ENCODE data around the gene FBXL20. TPM values are rescaled to one million over a fixed set of nuclear protein-coding genes. Genes with fewer than 3 reads are reported as not detected.
"Not testable (repeated sequence)": the region's sequence is repeated elsewhere in the genome, so short reads cannot be mapped to it uniquely, and the experiment has no call there.

FBXL20 gene
- total RNA-seq, 4 donors from 2014 or later, result 6.4 to 29.0 (median 19.8) TPM

DNA sequence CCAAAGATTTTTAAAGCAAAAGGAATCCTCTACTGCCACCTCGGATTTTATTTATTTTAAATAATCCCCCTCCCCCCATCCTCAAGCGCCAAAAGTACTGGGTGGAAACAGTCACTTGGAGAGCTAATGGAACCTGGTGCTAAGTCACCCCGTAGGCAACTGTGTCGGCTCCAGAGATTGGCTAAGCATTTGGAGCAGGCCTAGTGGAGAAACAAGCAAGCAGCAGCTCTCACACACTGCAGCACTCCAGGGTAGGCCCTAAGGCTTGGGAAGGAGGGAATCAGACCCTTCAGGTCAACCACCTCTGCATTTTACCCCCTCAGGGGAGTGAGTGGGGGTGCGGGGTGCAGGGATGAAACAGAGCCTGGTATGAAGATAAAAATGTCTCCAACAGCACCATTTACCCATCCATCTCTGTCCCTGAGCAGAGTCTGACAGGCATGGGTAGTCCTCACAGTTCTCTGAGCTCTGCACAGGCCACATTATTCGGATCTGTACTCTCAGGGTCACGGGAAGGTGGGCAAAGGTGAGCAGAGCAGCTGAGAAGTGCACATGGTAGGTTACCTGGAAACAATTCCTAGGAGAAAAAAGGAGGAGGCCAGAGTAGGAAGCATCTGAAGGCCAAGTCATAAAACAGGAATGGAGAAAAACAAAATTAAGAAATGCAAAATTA is 148.5 kb downstream of the FBXL20 start:
- Histone ChIP-seq H3K27me3 (no peaks in the 10 kb centered on the region), H3K36me3 (no peaks in the 10 kb centered on the region), H3K27ac (no peak overlapping the region), H3K4me3 (no peak overlapping the region), H3K4me1 (no peaks in the 10 kb centered on the region), H3K9me3 (no peaks in the 10 kb centered on the region)
- no peak for DNase-seq
- TF ChIP-seq POLR2A (IDR thresholded peaks at IDR 0.05), result no peak
- TF ChIP-seq, protein P1, sequence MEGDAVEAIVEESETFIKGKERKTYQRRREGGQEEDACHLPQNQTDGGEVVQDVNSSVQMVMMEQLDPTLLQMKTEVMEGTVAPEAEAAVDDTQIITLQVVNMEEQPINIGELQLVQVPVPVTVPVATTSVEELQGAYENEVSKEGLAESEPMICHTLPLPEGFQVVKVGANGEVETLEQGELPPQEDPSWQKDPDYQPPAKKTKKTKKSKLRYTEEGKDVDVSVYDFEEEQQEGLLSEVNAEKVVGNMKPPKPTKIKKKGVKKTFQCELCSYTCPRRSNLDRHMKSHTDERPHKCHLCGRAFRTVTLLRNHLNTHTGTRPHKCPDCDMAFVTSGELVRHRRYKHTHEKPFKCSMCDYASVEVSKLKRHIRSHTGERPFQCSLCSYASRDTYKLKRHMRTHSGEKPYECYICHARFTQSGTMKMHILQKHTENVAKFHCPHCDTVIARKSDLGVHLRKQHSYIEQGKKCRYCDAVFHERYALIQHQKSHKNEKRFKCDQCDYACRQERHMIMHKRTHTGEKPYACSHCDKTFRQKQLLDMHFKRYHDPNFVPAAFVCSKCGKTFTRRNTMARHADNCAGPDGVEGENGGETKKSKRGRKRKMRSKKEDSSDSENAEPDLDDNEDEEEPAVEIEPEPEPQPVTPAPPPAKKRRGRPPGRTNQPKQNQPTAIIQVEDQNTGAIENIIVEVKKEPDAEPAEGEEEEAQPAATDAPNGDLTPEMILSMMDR (IDR thresholded peaks at IDR 0.05), result no peak
- intact Hi-C loops (cut with DNase I; ENCODE audit: low total_unique reads), result no loop called here

DNA sequence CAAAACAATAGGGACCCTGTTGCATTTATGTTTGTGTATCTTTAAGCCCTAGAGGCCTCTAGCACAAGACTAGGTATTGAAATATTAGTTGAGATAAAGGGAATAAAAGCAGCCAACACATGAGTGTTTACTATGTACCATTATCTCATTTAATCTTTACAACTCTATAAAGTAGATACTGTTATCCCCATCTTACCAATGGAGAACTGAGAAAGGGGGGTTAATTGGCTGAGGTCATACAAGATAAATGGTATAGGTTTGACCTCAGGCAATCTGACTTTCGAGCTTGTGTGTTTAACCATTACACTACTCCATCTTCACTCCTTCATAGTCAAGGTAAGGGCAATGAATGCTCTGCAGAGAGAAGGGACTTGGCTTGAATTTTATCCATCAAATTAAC is 149.4 kb downstream of the FBXL20 start:
- Histone ChIP-seq H3K27me3 (no peaks in the 10 kb centered on the region), H3K27ac (no peak overlapping the region), H3K4me3 (no peak overlapping the region), H3K4me1 (no peaks in the 10 kb centered on the region), H3K9me3 (no peaks in the 10 kb centered on the region), H3K36me3 (no peaks in the 10 kb centered on the region)
- no peak for TF ChIP-seq POLR2A (IDR thresholded peaks at IDR 0.05)
- TF ChIP-seq, protein P1 (IDR thresholded peaks at IDR 0.05), result no peak
- DNase-seq, result no peak
- intact Hi-C loops (cut with DNase I; ENCODE audit: low total_unique reads), result no loop called here

DNA sequence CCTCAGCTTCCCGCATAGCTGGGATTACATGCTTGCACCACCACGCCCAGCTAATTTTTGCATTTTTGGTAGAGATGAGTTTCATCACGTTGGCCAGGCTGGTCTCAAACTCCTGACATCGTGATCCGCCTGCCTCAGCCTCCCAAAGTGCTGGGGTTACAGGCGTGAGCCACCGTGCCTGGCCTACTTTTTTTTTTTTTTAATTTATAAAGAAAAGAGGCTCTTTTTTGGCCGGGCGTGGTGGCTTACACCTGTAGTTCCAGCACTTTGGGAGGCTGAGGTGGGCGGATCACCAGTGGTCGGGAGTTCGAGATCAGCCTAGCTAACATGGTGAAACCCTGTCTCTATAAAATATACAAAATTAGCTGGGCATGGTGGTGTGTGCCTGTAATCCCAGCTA is 151.3 kb downstream of the FBXL20 start:
- intact Hi-C loops (cut with DNase I; ENCODE audit: low total_unique reads); H3K4me1 ChIP-seq; H3K36me3 ChIP-seq; DNase-seq; H3K9me3 ChIP-seq; H3K27me3 ChIP-seq; H3K27ac ChIP-seq; H3K4me3 ChIP-seq: not testable (repeated sequence)

DNA sequence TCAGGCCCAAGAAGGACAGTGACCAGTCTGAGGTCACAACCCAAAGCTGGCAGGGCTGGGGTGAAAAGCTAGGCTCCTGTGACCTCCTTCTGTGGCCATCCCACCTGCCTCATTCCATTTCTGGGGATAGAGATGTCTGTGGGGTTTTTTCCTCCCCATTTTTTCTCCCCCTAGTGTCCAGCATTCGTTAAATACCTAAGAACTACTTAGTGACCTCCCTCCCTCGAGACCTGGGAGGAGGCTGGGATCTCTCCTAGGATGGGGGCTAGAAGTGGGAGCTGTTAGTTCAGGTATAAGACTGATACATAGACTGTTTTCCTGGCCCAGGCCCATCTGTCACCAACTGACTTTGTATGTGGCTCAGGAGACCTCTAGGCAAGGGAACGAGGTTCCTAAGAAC is 155.2 kb downstream of the FBXL20 start:
- intact Hi-C loops (cut with DNase I; ENCODE audit: low total_unique reads), result loop anchor here (10.0 kb wide), 1 partner anchor 261 kb away; no protein-coding TSS in a partner anchor
- H3K9me3 ChIP-seq, result no peaks in the 10 kb centered on the region

DNA sequence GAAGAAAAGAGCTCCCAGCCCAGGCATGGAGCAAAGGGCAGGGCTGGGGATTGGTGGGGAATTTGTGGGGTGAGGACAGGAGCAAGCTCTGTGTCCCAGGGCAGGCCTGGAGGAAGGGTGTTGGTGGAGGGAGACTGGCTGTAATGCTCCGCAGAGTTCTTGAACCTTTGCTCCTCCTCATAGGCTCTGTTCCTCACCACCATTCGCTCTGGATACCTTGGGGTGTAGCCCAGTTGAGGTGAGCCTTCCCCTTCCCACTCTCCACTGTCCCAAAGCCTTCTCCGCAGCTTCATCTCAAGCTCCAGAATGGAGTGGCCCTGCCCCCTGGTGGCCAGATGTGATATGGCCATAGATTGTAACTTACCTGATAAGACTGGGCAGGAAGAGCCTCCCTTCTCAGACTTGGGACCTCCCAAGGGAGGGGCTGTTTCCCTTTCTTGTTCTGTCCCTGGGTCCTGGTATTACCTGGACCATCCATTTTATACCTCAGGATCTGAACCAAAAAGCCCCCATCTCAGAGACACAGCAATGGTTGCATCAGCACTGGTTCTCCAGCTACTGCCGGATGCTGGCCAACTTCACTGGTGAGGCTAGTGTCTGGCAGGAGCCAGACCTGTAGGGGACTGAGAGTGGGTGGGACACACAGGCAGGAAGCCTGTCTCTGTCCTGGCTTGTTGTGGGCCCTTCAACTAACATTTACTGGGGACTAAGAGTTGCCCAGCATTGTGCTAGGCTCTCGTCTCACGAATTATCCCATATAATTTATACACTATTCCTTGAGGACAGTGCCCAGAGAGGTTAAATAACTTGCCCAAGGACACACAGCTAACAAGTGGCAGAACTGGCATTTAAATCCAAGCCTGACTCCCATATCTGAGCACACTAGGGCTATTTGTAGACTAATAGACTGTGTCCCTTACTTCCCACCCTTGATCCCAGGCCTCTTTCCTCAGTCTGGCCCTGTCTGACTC is 156.5 kb downstream of the FBXL20 start:
- no peak overlapping the region for H3K4me3 ChIP-seq
- DNase-seq, result peak; percentile 85 to 88
- no peaks in the 10 kb centered on the region for H3K27me3 ChIP-seq
- no peaks in the 10 kb centered on the region for H3K9me3 ChIP-seq
- no peaks in the 10 kb centered on the region for H3K36me3 ChIP-seq
- no peak for TF ChIP-seq POLR2A (IDR thresholded peaks at IDR 0.05)
- TF ChIP-seq, protein P1 (IDR thresholded peaks at IDR 0.05), result peak; percentile 91 to 93 (median 92)
- intact Hi-C loops (cut with DNase I; ENCODE audit: low total_unique reads), result loop anchor here (10.0 kb wide), 1 partner anchor 260 kb away; no protein-coding TSS in a partner anchor
- no peak overlapping the region for H3K27ac ChIP-seq
- no peaks in the 10 kb centered on the region for H3K4me1 ChIP-seq

More for the DNA sequence above, 155.2 kb downstream of the FBXL20 start:
- H3K4me3 ChIP-seq, result no peak overlapping the region
- H3K27me3 ChIP-seq, result no peaks in the 10 kb centered on the region
- DNase-seq, result no peak
- TF ChIP-seq POLR2A (IDR thresholded peaks at IDR 0.05), result no peak
- TF ChIP-seq, protein P1 (IDR thresholded peaks at IDR 0.05), result no peak
- no peaks in the 10 kb centered on the region for H3K4me1 ChIP-seq
- no peaks in the 10 kb centered on the region for H3K36me3 ChIP-seq
- H3K27ac ChIP-seq, result no peak overlapping the region
